Endothelial cell (in vitro differentiated cells): ENCODE measurements around the gene CAPZB. TPM values are rescaled to one million over a fixed set of nuclear protein-coding genes. Genes with fewer than 3 reads are reported as not detected.

Experiments used
- DNase-seq: peaks from one replicate; pipeline ENCODE4 v3.0.0; 2021; ENCODE audit warnings: low spot score
- H3K27ac Mint-ChIP-seq: one replicate; pipeline ENCODE4 v1.8.0; 2021; ENCODE audit warnings: mixed read lengths, inconsistent platforms; ENCODE audit not compliant: unreplicated experiment
- H3K27me3 Mint-ChIP-seq: one replicate; pipeline ENCODE4 v1.8.0; 2021; ENCODE audit warnings: mild to moderate bottlenecking, moderate library complexity, mixed read lengths, inconsistent platforms; ENCODE audit not compliant: unreplicated experiment
- H3K36me3 Mint-ChIP-seq: one replicate; pipeline ENCODE4 v1.8.0; 2021; ENCODE audit warnings: mild to moderate bottlenecking, low read depth, mixed read lengths, inconsistent platforms; ENCODE audit not compliant: unreplicated experiment
- H3K4me1 Mint-ChIP-seq: one replicate; pipeline ENCODE4 v1.8.0; 2021; ENCODE audit warnings: mild to moderate bottlenecking, mixed read lengths, inconsistent platforms; ENCODE audit not compliant: unreplicated experiment
- H3K4me3 Mint-ChIP-seq: one replicate; pipeline ENCODE4 v1.8.0; 2021; ENCODE audit warnings: mild to moderate bottlenecking, mixed read lengths, inconsistent platforms; ENCODE audit not compliant: unreplicated experiment
- H3K9me3 Mint-ChIP-seq: one replicate; pipeline ENCODE4 v1.8.0; 2021; ENCODE audit warnings: mixed read lengths, inconsistent platforms; ENCODE audit not compliant: unreplicated experiment
- total RNA-seq: library from RNA; stranded (reverse); fragmentation: NEBNext Ultra II Directional; extraction: Animal tissue kit (Norgen Biotek cat#: 25700); gene quantifications from one replicate; pipeline ENCODE4 v1.2.1, GENCODE V29; 2021; ENCODE audit not compliant: unreplicated experiment
- TF ChIP-seq, protein P1 (sequence below): fragments of 200-600 bp; sonication (generic); IDR thresholded peaks from one replicate; pipeline ENCODE4 v1.5.0; 2021; ENCODE audit warnings: antibody characterized with exemption; ENCODE audit not compliant: unreplicated experiment

The CAPZB gene
- total RNA-seq, 1 donor from 2014 or later, result 414 TPM

DNA sequence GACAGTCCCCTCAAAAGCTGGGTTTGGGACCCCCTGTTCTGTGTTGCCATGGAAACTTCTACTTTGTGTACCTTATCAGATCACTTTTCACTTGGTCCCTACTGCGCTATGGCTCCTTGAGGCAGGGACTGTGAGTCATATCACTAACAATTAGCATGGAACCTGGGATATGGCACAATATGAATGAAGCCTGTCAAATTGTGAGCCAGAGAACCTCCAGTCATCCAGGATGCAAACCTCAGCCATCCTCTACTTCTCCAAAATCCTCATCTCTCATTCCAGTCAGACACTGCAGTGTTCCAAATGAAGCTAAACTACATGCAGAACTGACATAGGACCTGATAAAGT is 11.2 kb upstream of the CAPZB start:
- Mint-ChIP-seq H3K27ac (no peak overlapping the region), H3K36me3 (no peaks in the 10 kb centered on the region), H3K4me1 (peaks cover 10% of the 10 kb centered on the region), H3K4me3 (no peak overlapping the region), H3K9me3 (no peaks in the 10 kb centered on the region), H3K27me3 (peaks cover 4% of the 10 kb centered on the region)
- TF ChIP-seq, protein P1, sequence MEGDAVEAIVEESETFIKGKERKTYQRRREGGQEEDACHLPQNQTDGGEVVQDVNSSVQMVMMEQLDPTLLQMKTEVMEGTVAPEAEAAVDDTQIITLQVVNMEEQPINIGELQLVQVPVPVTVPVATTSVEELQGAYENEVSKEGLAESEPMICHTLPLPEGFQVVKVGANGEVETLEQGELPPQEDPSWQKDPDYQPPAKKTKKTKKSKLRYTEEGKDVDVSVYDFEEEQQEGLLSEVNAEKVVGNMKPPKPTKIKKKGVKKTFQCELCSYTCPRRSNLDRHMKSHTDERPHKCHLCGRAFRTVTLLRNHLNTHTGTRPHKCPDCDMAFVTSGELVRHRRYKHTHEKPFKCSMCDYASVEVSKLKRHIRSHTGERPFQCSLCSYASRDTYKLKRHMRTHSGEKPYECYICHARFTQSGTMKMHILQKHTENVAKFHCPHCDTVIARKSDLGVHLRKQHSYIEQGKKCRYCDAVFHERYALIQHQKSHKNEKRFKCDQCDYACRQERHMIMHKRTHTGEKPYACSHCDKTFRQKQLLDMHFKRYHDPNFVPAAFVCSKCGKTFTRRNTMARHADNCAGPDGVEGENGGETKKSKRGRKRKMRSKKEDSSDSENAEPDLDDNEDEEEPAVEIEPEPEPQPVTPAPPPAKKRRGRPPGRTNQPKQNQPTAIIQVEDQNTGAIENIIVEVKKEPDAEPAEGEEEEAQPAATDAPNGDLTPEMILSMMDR, result no peak
- DNase-seq, result no peak

DNA sequence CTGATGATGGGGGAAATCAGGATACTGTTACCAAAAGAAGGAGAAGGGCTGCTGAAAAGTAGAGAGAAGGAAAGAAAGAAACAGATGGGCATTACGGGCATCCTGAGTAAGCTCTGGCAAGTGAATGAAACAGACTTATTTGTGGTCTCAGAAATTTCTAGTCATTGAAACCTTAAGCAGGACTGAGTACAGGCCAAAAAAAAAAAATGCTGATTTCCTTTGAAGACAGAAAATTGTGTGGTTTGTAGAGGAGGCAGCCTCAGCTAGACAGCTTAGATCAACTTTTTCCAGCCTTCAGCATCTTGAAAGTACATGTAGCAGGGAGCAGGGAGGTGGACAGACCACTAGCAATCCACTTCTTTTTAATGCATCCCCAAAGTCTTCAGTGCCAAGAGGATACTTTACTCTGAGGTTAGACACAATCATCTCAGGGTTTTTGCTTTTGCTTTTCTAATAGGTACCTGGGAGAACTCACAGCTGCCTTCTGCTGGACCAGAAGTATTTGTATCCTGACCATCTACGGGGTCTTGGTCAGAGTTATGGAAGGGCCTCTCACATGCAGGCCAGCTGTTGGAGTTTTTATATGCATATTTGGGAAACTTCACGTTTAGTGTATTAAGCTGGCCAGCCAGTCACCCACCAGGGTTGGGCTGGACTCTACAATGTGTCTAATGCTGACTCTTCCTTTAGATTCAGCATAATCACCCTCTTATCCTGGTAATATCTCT is 10.6 kb upstream of the CAPZB start:
- TF ChIP-seq, protein P1, result no peak
- Mint-ChIP-seq H3K27me3 (peaks cover 5% of the 10 kb centered on the region), H3K9me3 (no peaks in the 10 kb centered on the region), H3K36me3 (no peaks in the 10 kb centered on the region), H3K4me3 (no peak overlapping the region), H3K27ac (no peak overlapping the region), H3K4me1 (peaks cover 10% of the 10 kb centered on the region)
- no peak for DNase-seq

- H3K36me3 Mint-ChIP-seq, result no peaks in the 10 kb centered on the region
- H3K4me3 Mint-ChIP-seq, result no peak overlapping the region
- H3K27me3 Mint-ChIP-seq, result peaks cover 5% of the 10 kb centered on the region
- TF ChIP-seq, protein P1, result no peak
- DNase-seq, result no peak
- peaks cover 10% of the 10 kb centered on the region for H3K4me1 Mint-ChIP-seq
- no peaks in the 10 kb centered on the region for H3K9me3 Mint-ChIP-seq
- H3K27ac Mint-ChIP-seq, result no peak overlapping the region
These were observed 9.8 kb upstream of the CAPZB start for GRCh38 chr1:19495000-19495656.

- H3K4me3 Mint-ChIP-seq, result no peak overlapping the region
- H3K4me1 Mint-ChIP-seq, result peaks cover 10% of the 10 kb centered on the region
- TF ChIP-seq, protein P1, result no peak
- DNase-seq, result no peak
- no peaks in the 10 kb centered on the region for H3K36me3 Mint-ChIP-seq
- H3K9me3 Mint-ChIP-seq, result no peaks in the 10 kb centered on the region
- H3K27me3 Mint-ChIP-seq, result peaks cover 2% of the 10 kb centered on the region
- H3K27ac Mint-ChIP-seq, result no peak overlapping the region
These were observed 8.2 kb upstream of the CAPZB start for GRCh38 chr1:19493547-19493946.

DNA sequence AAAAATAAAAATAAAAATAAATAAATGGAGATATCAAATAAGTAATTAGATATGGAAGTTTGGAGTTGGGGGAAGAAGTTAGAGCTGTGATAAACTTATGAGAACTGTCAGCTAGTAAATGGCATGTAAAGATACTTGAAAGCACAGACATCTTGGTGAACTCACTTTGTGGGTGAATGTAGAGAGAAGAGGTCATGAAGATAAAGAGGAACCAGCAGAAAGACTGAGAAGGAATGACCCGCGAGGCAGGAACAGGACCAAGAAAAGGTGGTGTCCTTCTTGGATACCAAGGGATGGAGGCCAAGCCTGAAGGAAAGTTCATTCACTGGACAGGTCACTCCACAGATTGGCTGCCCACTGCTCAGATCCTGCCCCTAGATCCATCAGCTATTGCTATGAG is 4.7 kb upstream of the CAPZB start:
- TF ChIP-seq, protein P1, result no peak
- no peak overlapping the region for H3K4me3 Mint-ChIP-seq
- no peak overlapping the region for H3K27ac Mint-ChIP-seq
- H3K27me3 Mint-ChIP-seq, result peaks cover 9% of the 10 kb centered on the region
- DNase-seq, result no peak
- H3K4me1 Mint-ChIP-seq, result peaks cover 19% of the 10 kb centered on the region
- peaks cover 7% of the 10 kb centered on the region for H3K36me3 Mint-ChIP-seq
- no peaks in the 10 kb centered on the region for H3K9me3 Mint-ChIP-seq
